Heart left ventricle (tissue), 16 donors: ENCODE results near the gene QPRT. TPM values are rescaled to one million over a fixed set of nuclear protein-coding genes. Genes with fewer than 3 reads are reported as not detected.
"Not testable (repeated sequence)": the region's sequence is repeated elsewhere in the genome, so short reads cannot be mapped to it uniquely, and the experiment has no call there.

Experiments
- ATAC-seq, 4 donors: fragments of 200-7000 bp; cut with Tn5 transposase; one replicate each; pipeline ENCODE4 v1.9.1; 2020 to 2022; ENCODE audit warnings: moderate library complexity in 4 of 4, mild to moderate bottlenecking in 3 of 4, moderate number of reproducible peaks in 1 of 4
- DNase-seq, 5 donors: peaks; one replicate each; pipeline ENCODE4 v3.0.0-alpha.2; 2020
- H3K27ac ChIP-seq, 12 donors: fragments of 200-600 bp; sonication (generic) in 4 of 12; one replicate each; pipeline versions ENCODE4 v1.5.0 to v1.8.0; 2016 to 2022; ENCODE audit warnings: mild to moderate bottlenecking in 2 of 12
- H3K27me3 ChIP-seq, 9 donors: fragments of 200-600 bp; sonication (generic) in 2 of 9; one replicate each; pipeline versions ENCODE4 v1.5.1 to v1.8.0; 2016 to 2022; ENCODE audit warnings: mild to moderate bottlenecking in 3 of 9
- H3K36me3 ChIP-seq, 9 donors: fragments of 200-600 bp; sonication (generic) in 2 of 9; one replicate each; pipeline versions ENCODE4 v1.5.0 to v1.8.0; 2018 to 2022; ENCODE audit warnings: mild to moderate bottlenecking in 2 of 9
- H3K4me1 ChIP-seq, 12 donors: fragments of 200-600 bp; sonication (generic) in 4 of 12; one replicate each; pipeline versions ENCODE4 v1.5.0 to v1.8.0; 2016 to 2022; ENCODE audit warnings: mild to moderate bottlenecking in 3 of 12
- H3K4me3 ChIP-seq, 12 donors: fragments of 200-600 bp; sonication (generic) in 4 of 12; one replicate each; pipeline versions ENCODE4 v1.5.0 to v1.8.0; 2017 to 2022; ENCODE audit warnings: mild to moderate bottlenecking in 9 of 12, moderate library complexity in 4 of 12
- H3K9me3 ChIP-seq, 12 donors: fragments of 200-600 bp; sonication (generic) in 4 of 12; one replicate each; pipeline versions ENCODE4 v1.5.0 to v1.8.0; 2016 to 2022; ENCODE audit warnings: mild to moderate bottlenecking in 1 of 12
- POLR2A ChIP-seq, 2 donors: fragments of 450-650 bp; IDR thresholded peaks; one replicate each; pipeline ENCODE4 v1.6.1; 2017; ENCODE audit warnings: antibody characterized with exemption in 2 of 2, mild to moderate bottlenecking in 2 of 2, moderate library complexity in 2 of 2
- WGBS, 4 donors: extraction: QIAGEN DNeasy Blood & Tissue Kit in 2 of 4; methylation state at CpG; one replicate each; pipeline versions ENCODE4 v1.1.5 to v1.1.7; 2013 to 2018; 5-methylcytosine and 5-hydroxymethylcytosine counted together
- intact Hi-C, 10 donors: fragments of 100-400 bp; cut with DNase I; formaldehyde crosslinking; loops; one replicate each; pipeline versions ENCODE4 v1.11.1 to v1.14.2; 2022
- polyA plus RNA-seq, 2 donors: library from polyadenylated mRNA; stranded (reverse); fragments of 200-250 nt; gene quantifications; one replicate each; pipeline ENCODE4 v1.2.3, GENCODE V29; 2013
- total RNA-seq, 9 donors: library from RNA; depleted of rRNA in 2 of 9; stranded (reverse); fragments of >200 nt in 2 of 9; fragmentation: NEBNext Ultra II Directional in 3 of 9; extraction: Animal tissue kit (Norgen Biotek cat#: 25700) in 3 of 9; gene quantifications; one replicate each; pipeline versions ENCODE4 v1.1.0 to v1.2.4, GENCODE V29; 2016 to 2023
- TF ChIP-seq, protein P1 (sequence below), 12 donors: fragments of 200-600 bp; sonication (generic) in 4 of 12; IDR thresholded peaks; one replicate each; pipeline versions ENCODE4 v1.5.0 to v1.8.0; 2018 to 2022; ENCODE audit warnings: antibody characterized with exemption in 12 of 12, mild to moderate bottlenecking in 5 of 12
- donor health status: ischemic (EF 13 %, LVEDD 7.1; RV severe dilation, severe dysfunction).
- donor health status: healthy with polysubstance abuse.
- donor health status: DM: no; HTN: yes; CAD: no.
- donor health status: DM: no; HTN: no; CAD: no.
- donor health status: ischemic (EF 25% LVEDD 6.9; RV normal size, moderate dysfunction).
- donor health status: ischemic (EF 25% LVEDD 5.7; RV mildly dilated, moderate dysfunction).
- donor health status: healthy.
- donor health status: DM: yes; HTN: yes; CAD: no.
- donor health status: ischemic (EF 35%, LVEDD 5.7; RV mildly dilated, moderate dysfunction).
- donor health status: nonischemic (EF 11% LVEDD 7.7; RV severe dilation, severe dysfunction).
- donor health status: DM: yes; HTN: yes; CAD: no.
- donor health status: PGD.
- donor health status: ischemic (EF 29% LVEDD 5.4; RV normal size, mild dysfunction).
- donor health status: nonischemic (EF 23%, LVEDD 6.1; RV moderate dilation, normal function).

QPRT gene
- total and polyA plus RNA-seq, 11 donors, result 3.6 to 36.5 (median 23.1) TPM

DNA sequence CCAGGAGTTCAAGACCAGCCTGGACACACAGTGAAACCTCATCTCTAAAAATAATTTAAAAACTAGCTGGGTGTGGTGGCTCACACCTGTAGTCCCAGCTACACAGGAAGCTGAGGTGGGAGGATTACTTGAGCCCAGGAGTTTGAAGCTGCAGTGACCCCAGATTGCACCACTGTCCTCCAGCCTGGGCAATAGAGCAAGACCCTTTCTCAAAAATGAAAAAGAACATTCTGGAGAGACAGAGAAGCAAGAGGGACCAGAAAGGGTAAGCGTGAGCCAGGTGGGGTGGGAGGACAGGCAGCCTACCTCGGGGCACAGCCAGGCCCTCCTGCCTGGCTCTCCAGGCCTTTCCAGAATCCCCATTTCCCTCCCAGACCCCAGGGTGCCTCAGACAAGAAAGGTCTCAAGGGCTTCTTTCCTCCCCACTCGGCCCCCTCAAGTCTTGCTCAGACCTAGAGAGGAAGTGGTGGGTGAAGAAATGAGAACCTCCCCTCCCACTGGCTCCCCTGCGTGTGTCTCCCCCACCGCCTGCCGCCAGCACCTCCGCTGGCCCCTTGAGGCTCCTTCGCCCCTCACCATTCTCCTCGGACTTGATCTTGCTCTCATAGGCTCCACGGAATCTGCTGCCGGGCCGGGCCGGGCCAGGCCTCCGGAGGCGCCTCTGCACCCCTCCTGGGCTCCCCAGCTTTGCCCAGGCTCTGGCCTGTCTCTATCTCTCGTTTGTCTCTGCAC lies 66.3 kb downstream of the QPRT start:
- ATAC-seq (peak in 3 of 4 donors; percentile 28 to 66 (median 36)), DNase-seq (no peak)
- H3K4me1 ChIP-seq, result peaks cover 0 to 21% (median 0%) of the 10 kb centered on the region in 12 donors
- intact Hi-C loops, result no loop called here
- no peaks in the 10 kb centered on the region for H3K9me3 ChIP-seq
- H3K27ac ChIP-seq, result peak overlapping the region in 2 of 12 donors; percentile 63 to 87
- no peak for TF ChIP-seq POLR2A (IDR thresholded peaks at IDR 0.05)
- TF ChIP-seq, protein P1, sequence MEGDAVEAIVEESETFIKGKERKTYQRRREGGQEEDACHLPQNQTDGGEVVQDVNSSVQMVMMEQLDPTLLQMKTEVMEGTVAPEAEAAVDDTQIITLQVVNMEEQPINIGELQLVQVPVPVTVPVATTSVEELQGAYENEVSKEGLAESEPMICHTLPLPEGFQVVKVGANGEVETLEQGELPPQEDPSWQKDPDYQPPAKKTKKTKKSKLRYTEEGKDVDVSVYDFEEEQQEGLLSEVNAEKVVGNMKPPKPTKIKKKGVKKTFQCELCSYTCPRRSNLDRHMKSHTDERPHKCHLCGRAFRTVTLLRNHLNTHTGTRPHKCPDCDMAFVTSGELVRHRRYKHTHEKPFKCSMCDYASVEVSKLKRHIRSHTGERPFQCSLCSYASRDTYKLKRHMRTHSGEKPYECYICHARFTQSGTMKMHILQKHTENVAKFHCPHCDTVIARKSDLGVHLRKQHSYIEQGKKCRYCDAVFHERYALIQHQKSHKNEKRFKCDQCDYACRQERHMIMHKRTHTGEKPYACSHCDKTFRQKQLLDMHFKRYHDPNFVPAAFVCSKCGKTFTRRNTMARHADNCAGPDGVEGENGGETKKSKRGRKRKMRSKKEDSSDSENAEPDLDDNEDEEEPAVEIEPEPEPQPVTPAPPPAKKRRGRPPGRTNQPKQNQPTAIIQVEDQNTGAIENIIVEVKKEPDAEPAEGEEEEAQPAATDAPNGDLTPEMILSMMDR (IDR thresholded peaks at IDR 0.05), result no peak
- H3K4me3 ChIP-seq, result peak overlapping the region in 10 of 12 donors; percentile 11 to 73 (median 33)
- WGBS, 4 donors, result 70 to 79% (median 75%) methylated on average over 16 of the region's 16 CpGs
- no peaks in the 10 kb centered on the region for H3K36me3 ChIP-seq
- H3K27me3 ChIP-seq, result peaks cover 0 to 14% (median 0%) of the 10 kb centered on the region in 9 donors

DNA sequence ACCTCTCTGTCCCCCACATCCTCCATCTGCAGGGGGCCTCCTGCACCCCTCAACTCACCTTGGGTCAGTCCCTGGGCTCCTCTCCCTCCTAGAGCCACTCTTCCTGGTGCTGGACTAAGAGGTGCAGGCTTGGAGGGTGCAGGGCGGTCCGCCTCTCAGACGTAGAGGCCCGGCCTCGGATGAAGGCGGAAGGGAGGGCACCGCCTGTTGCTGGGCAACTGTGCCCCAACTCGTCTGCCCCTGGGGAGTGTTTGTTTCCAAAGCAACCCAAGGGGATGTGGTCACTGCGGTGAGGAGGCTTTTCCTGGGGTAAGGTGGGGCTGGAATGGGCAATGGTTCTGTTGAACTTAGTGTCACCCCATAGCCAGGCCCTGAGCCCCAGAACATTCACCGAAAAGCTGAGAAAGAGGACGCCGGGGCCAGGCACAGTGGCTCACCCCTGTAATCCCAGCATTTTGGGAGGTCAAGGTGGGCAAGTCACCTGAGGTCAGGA lies 66.9 kb downstream of the QPRT start, which contains the start of gene C16orf54:
C16orf54 (minus strand) TSS at position 138 of the 493 bp plus-strand sequence. CDS start 1,039 bp downstream, outside the sequence.
- WGBS, 4 donors, result 66 to 82% (median 76%) methylated on average over 8 to 12 of the region's 12 CpGs

DNA sequence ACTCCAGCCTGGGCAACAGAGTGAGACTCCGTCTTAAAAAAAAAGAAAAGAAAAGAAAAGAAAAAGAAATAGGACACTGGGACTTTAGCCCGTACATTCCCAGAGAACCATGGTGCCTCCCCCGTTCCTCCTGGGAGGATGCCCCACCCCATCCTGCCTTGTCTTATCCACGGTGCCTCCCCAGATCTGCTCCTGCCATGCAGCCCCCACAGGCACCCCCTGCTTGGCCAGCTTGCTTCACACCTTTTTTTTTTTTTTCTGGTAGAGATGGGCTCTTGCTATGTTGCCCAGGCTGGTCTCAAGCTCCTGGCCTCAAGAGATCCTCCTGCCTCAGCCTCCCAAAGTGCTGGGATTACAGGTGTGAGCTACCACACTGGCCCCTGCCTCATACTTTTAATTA lies 67.5 kb downstream of the QPRT start:
- ATAC-seq, H3K36me3 ChIP-seq, H3K9me3 ChIP-seq, intact Hi-C loops, DNase-seq: not testable (repeated sequence)
- H3K4me1 ChIP-seq, result peaks cover 0 to 21% (median 0%) of the 10 kb centered on the region in 12 donors
- peaks cover 0 to 14% (median 0%) of the 10 kb centered on the region in 9 donors for H3K27me3 ChIP-seq
- peak overlapping the region in 1 of 12 donors; percentile 73 for H3K4me3 ChIP-seq
- WGBS, 4 donors, result 43 to 64% (median 55%) methylated on average over 4 of the region's 4 CpGs
- H3K27ac ChIP-seq, result peak overlapping the region in 2 of 12 donors; percentile 9 to 87

More for the DNA sequence above, 66.9 kb downstream of the QPRT start, which contains the start of gene C16orf54:
- Histone ChIP-seq H3K27me3 (peaks cover 0 to 14% (median 0%) of the 10 kb centered on the region in 9 donors), H3K4me3 (peak within 1 kb of the TSS in 10 of 12 donors; percentile 11 to 73 (median 33)), H3K9me3 (no peaks in the 10 kb centered on the region), H3K4me1 (peaks cover 0 to 21% (median 0%) of the 10 kb centered on the region in 12 donors), H3K27ac (peak within 1 kb of the TSS in 2 of 12 donors; percentile 63 to 87), H3K36me3 (no peaks in the 10 kb centered on the region)
- intact Hi-C loops, result no loop called here
- ATAC-seq (peak; percentile 73 to 95 (median 83)), DNase-seq (peak; percentile 60 to 89 (median 74))
- TF ChIP-seq POLR2A (IDR thresholded peaks at IDR 0.05), result no peak
- TF ChIP-seq, protein P1 (IDR thresholded peaks at IDR 0.05), result no peak

Other genes starting within 250 kb of the QPRT start
- gene BOLA2, start 224.8 kb upstream of the QPRT start, total RNA-seq, result 1 to 10 TPM; 2.2 to 6.4 (median 4.5) TPM
- 10 to 100 TPM; 15.2 to 16.3 TPM for gene BOLA2, start 224.8 kb upstream of the QPRT start, polyA plus RNA-seq
- 10 to 100 TPM in 8 of 9 donors, 1 to 10 TPM in 1; 4.6 to 24.5 (median 14.4) TPM for gene SLX1B, start 224.6 kb upstream of the QPRT start, total RNA-seq
- gene SLX1B, start 224.6 kb upstream of the QPRT start, polyA plus RNA-seq, result 10 to 100 TPM; 11.8 to 41.4 TPM
- gene SULT1A4, start 219.3 kb upstream of the QPRT start, total RNA-seq, result 10 to 100 TPM in 2 of 9 donors, 1 to 10 TPM in 7; 2.1 to 17.3 (median 6.5) TPM
- gene SULT1A4, start 219.3 kb upstream of the QPRT start, polyA plus RNA-seq, result 10 to 100 TPM; 12.9 to 19.2 TPM
- 10 to 100 TPM in 7 of 9 donors, 1 to 10 TPM in 2; 4.6 to 59.6 (median 14.1) TPM for gene NPIPB12, start 172.8 kb upstream of the QPRT start, total RNA-seq
- gene NPIPB12, start 172.8 kb upstream of the QPRT start, polyA plus RNA-seq, result 10 to 100 TPM in 1 of 2 donors, 1 to 10 TPM in 1; 9.0 to 41.9 TPM
- 10 to 100 TPM in 1 of 9 donors, 1 to 10 TPM in 6, under 1 TPM in 2; 0.44 to 17.0 (median 1.3) TPM for gene SPN, start 15.9 kb upstream of the QPRT start, total RNA-seq
- gene SPN, start 15.9 kb upstream of the QPRT start, polyA plus RNA-seq, result 1 to 10 TPM in 1 of 2 donors, under 1 TPM in 1; 0.67 to 1.3 TPM
- gene C16orf54, start 66.8 kb downstream of the QPRT start, total RNA-seq, result 1 to 10 TPM in 2 of 9 donors, under 1 TPM in 7; 0.17 to 4.2 (median 0.60) TPM
- gene C16orf54, start 66.8 kb downstream of the QPRT start, polyA plus RNA-seq, result under 1 TPM; 0.15 to 0.28 TPM
- not detected for gene ZG16, start 99.1 kb downstream of the QPRT start, total RNA-seq
- gene ZG16, start 99.1 kb downstream of the QPRT start, polyA plus RNA-seq, result under 1 TPM; 0.04 to 0.08 TPM
- gene KIF22, start 111.6 kb downstream of the QPRT start, total RNA-seq, result 10 to 100 TPM; 16.8 to 40.8 (median 32.2) TPM
- 10 to 100 TPM; 12.2 to 91.2 TPM for gene KIF22, start 111.6 kb downstream of the QPRT start, polyA plus RNA-seq
- gene MAZ, start 127.3 kb downstream of the QPRT start, total RNA-seq, result 100 to 1,000 TPM in 2 of 9 donors, 10 to 100 TPM in 7; 58.9 to 137 (median 74.0) TPM
- 100 to 1,000 TPM in 1 of 2 donors, 10 to 100 TPM in 1; 63.2 to 188 TPM for gene MAZ, start 127.3 kb downstream of the QPRT start, polyA plus RNA-seq
- 1 to 10 TPM in 5 of 9 donors, under 1 TPM in 3, not detected in 1; 0.38 to 1.8 (median 1.3) TPM for gene PRRT2, start 133.0 kb downstream of the QPRT start, total RNA-seq
- gene PRRT2, start 133.0 kb downstream of the QPRT start, polyA plus RNA-seq, result 1 to 10 TPM in 1 of 2 donors, under 1 TPM in 1; 0.24 to 3.2 TPM
- 10 to 100 TPM; 10.8 to 23.9 (median 12.6) TPM for gene PAGR1, start 137.0 kb downstream of the QPRT start, total RNA-seq
- 10 to 100 TPM; 29.2 to 32.9 TPM for gene PAGR1, start 137.0 kb downstream of the QPRT start, polyA plus RNA-seq
- 100 to 1,000 TPM in 1 of 9 donors, 10 to 100 TPM in 8; 33.1 to 140 (median 44.6) TPM for gene MVP, start 141.3 kb downstream of the QPRT start, total RNA-seq
- 10 to 100 TPM; 32.9 to 50.6 TPM for gene MVP, start 141.3 kb downstream of the QPRT start, polyA plus RNA-seq
- gene CDIPT, start 184.0 kb downstream of the QPRT start, total RNA-seq, result 100 to 1,000 TPM in 2 of 9 donors, 10 to 100 TPM in 7; 57.5 to 143 (median 76.3) TPM
- 100 to 1,000 TPM in 1 of 2 donors, 10 to 100 TPM in 1; 64.2 to 106 TPM for gene CDIPT, start 184.0 kb downstream of the QPRT start, polyA plus RNA-seq
- 1 to 10 TPM in 5 of 9 donors, under 1 TPM in 3, not detected in 1; 0.16 to 8.9 (median 1.4) TPM for gene SEZ6L2, start 220.4 kb downstream of the QPRT start, total RNA-seq
- gene SEZ6L2, start 220.4 kb downstream of the QPRT start, polyA plus RNA-seq, result under 1 TPM; 0.15 to 0.51 TPM
- gene ASPHD1, start 221.3 kb downstream of the QPRT start, total RNA-seq, result 1 to 10 TPM in 2 of 9 donors, under 1 TPM in 4, not detected in 3; 0.20 to 5.3 (median 0.65) TPM
- gene ASPHD1, start 221.3 kb downstream of the QPRT start, polyA plus RNA-seq, result under 1 TPM in 1 of 2 donors, not detected in 1; 0.54 TPM
- gene KCTD13, start 247.0 kb downstream of the QPRT start, total RNA-seq, result 1 to 10 TPM; 3.6 to 9.1 (median 7.2) TPM
- gene KCTD13, start 247.0 kb downstream of the QPRT start, polyA plus RNA-seq, result 1 to 10 TPM; 3.6 to 5.0 TPM